Fibroblast of skin of back (primary cell): Measurements from ENCODE around the gene SLC39A11.
A peak's percentile ranks its signal among the peaks of the same experiment; 100 is the strongest.
"Not testable (repeated sequence)": the region's sequence is repeated elsewhere in the genome, so short reads cannot be mapped to it uniquely, and the experiment has no call there.

Experiments used
- DNase-seq: peaks from one replicate; pipeline ENCODE4 v3.0.0-alpha.2; 2013

The SLC39A11 gene

GRCh38 chr17:72710202-72710601, 382.3 kb downstream of the SLC39A11 start:
- DNase-seq = no peak

GRCh38 chr17:72708682-72709081, 383.8 kb downstream of the SLC39A11 start:
- DNase-seq = not testable (repeated sequence)

GRCh38 chr17:72707881-72708280, 384.6 kb downstream of the SLC39A11 start:
- DNase-seq = no peak

GRCh38 chr17:72706396-72706981, 386.0 kb downstream of the SLC39A11 start:
- peak; percentile 72 for DNase-seq

GRCh38 chr17:72705905-72706395, 386.5 kb downstream of the SLC39A11 start:
- DNase-seq = no peak

- no peak for DNase-seq
Measured at GRCh38 chr17:72702998-72703397, 389.5 kb downstream of the SLC39A11 start.

GRCh38 chr17:72702136-72702735, 390.3 kb downstream of the SLC39A11 start:
- DNase-seq = peak; percentile 90

GRCh38 chr17:72700226-72700625, 392.3 kb downstream of the SLC39A11 start:
- no peak for DNase-seq

- peak; percentile 83 for DNase-seq
Measured at GRCh38 chr17:72699545-72699944, 392.9 kb downstream of the SLC39A11 start.

- DNase-seq = no peak
Measured at GRCh38 chr17:72697602-72698146, 394.8 kb downstream of the SLC39A11 start.

- DNase-seq = no peak
Measured at GRCh38 chr17:72696721-72697120, 395.8 kb downstream of the SLC39A11 start.

GRCh38 chr17:72696156-72696555, 396.3 kb downstream of the SLC39A11 start:
- no peak for DNase-seq

GRCh38 chr17:72693956-72694355, 398.5 kb downstream of the SLC39A11 start:
- no peak for DNase-seq

GRCh38 chr17:72693151-72693878, 399.2 kb downstream of the SLC39A11 start:
- peak; percentile 37 for DNase-seq

- DNase-seq = no peak
Measured at GRCh38 chr17:72692676-72693075, 399.8 kb downstream of the SLC39A11 start.

GRCh38 chr17:72691586-72691985, 400.9 kb downstream of the SLC39A11 start:
- DNase-seq = peak; percentile 95

GRCh38 chr17:72691017-72691416, 401.5 kb downstream of the SLC39A11 start:
- DNase-seq = peak; percentile 35

GRCh38 chr17:72687886-72688285, 404.6 kb downstream of the SLC39A11 start:
- no peak for DNase-seq

GRCh38 chr17:72684405-72685020, 408.0 kb downstream of the SLC39A11 start:
- DNase-seq = no peak

- DNase-seq = peak; percentile 96
Measured at GRCh38 chr17:72683506-72684404, 408.7 kb downstream of the SLC39A11 start.

GRCh38 chr17:72682605-72683004, 409.9 kb downstream of the SLC39A11 start:
- DNase-seq = peak; percentile 78

- no peak for DNase-seq
Measured at GRCh38 chr17:72681844-72682243, 410.6 kb downstream of the SLC39A11 start.
